8988T (cell line): Measurements from ENCODE around the gene AFP.

Source experiments
- DNase-seq: peaks from one replicate; pipeline ENCODE4 v3.0.0; 2011

Gene AFP

GRCh38 chr4:73439445-73439844, 3.4 kb downstream of the AFP start:
- no peak for DNase-seq

GRCh38 chr4:73439991-73440390, 4.0 kb downstream of the AFP start:
- no peak for DNase-seq

GRCh38 chr4:73440653-73441052, 4.6 kb downstream of the AFP start:
- DNase-seq: no peak

- DNase-seq: no peak
These were observed 6.3 kb downstream of the AFP start for GRCh38 chr4:73442275-73442674.

GRCh38 chr4:73443224-73443623, 7.2 kb downstream of the AFP start:
- no peak for DNase-seq

GRCh38 chr4:73445383-73446335, 9.6 kb downstream of the AFP start:
- no peak for DNase-seq

GRCh38 chr4:73446336-73446938, 10.4 kb downstream of the AFP start:
- no peak for DNase-seq

- DNase-seq: no peak
These were observed 11.7 kb downstream of the AFP start for GRCh38 chr4:73447671-73448070.

GRCh38 chr4:73448448-73449203, 12.6 kb downstream of the AFP start:
- no peak for DNase-seq

- no peak for DNase-seq
These were observed 14.5 kb downstream of the AFP start for GRCh38 chr4:73450398-73451004.

GRCh38 chr4:73451404-73451803, 15.4 kb downstream of the AFP start:
- DNase-seq: no peak

- no peak for DNase-seq
These were observed 16.1 kb downstream of the AFP start for GRCh38 chr4:73451981-73452747.

- DNase-seq: no peak
These were observed 17.1 kb downstream of the AFP start for GRCh38 chr4:73452953-73453700.

- DNase-seq: no peak
These were observed 17.6 kb downstream of the AFP start for GRCh38 chr4:73453701-73454005.

- no peak for DNase-seq
These were observed 18.9 kb downstream of the AFP start for GRCh38 chr4:73454920-73455319.

GRCh38 chr4:73456177-73457022, 20.4 kb downstream of the AFP start:
- no peak for DNase-seq

- no peak for DNase-seq
These were observed 22.4 kb downstream of the AFP start for GRCh38 chr4:73458184-73459047.

GRCh38 chr4:73459048-73459421, 23.0 kb downstream of the AFP start:
- DNase-seq: no peak

GRCh38 chr4:73460913-73461522, 25.0 kb downstream of the AFP start:
- no peak for DNase-seq
